A549 (cell line): ENCODE results near the gene RPL27A. TPM values are rescaled to one million over a fixed set of nuclear protein-coding genes. Genes with fewer than 3 reads are reported as not detected.

Experiments
- ATAC-seq, 2 experiments: fragments of 200-7000 bp in 1 of 2; fragments of >200 bp in 1 of 2; cut with Nextera tagmentation in 1 of 2; cut with Tn5 transposase in 1 of 2; 3 replicates each; pipeline versions ENCODE4 v1.8.0 to v1.9.1; 2018 to 2020; ENCODE audit warnings: mild to moderate bottlenecking in 1 of 2, moderate library complexity in 1 of 2
- CTCF ChIA-PET: fragments of 300-600 bp; sonication (Branson Sonifier 250); formaldehyde crosslinking; extraction: SDS; loops from one replicate; lab custom pipeline; 2021; ENCODE audit warnings: antibody characterized with exemption, inconsistent platforms; lab: Yijun Ruan, JAX
- POLR2A ChIA-PET: fragments of 350-600 bp; formaldehyde crosslinking; extraction: SDS; loops from one replicate; lab custom pipeline; 2021; ENCODE audit warnings: antibody characterized with exemption, inconsistent platforms; lab: Yijun Ruan, JAX
- DNase-seq, 2 experiments: peaks; one replicate each; pipeline versions ENCODE4 v3.0.0 to v3.0.0-alpha.2; 2011 to 2016; ENCODE audit warnings: low read depth in 1 of 2, low spot score in 1 of 2
- FAIRE-seq: peaks from 2 replicates; lab custom pipeline; 2011; peaks lifted over from hg19 to GRCh38; lab: Jason Lieb, UNC
- H3K27ac ChIP-seq, 2 experiments: fragments of >200 bp; sonication (Bioruptor Twin); formaldehyde crosslinking; 3 replicates each; pipeline ENCODE4 v1.5.1; 2016 to 2017
- H3K4me1 ChIP-seq: fragments of >200 bp; sonication (Bioruptor Twin); formaldehyde crosslinking; 3 replicates; pipeline ENCODE4 v1.6.1; 2016
- H3K4me2 ChIP-seq: fragments of >200 bp; sonication (Bioruptor Twin); formaldehyde crosslinking; 3 replicates; pipeline ENCODE4 v1.6.1; 2016
- H3K4me3 ChIP-seq: fragments of >200 bp; sonication (Bioruptor Twin); formaldehyde crosslinking; 3 replicates; pipeline ENCODE4 v1.5.1; 2016
- H3K9me3 ChIP-seq: fragments of >200 bp; sonication (Bioruptor Twin); formaldehyde crosslinking; 3 replicates; pipeline ENCODE4 v1.6.1; 2016
- CEBPB ChIP-seq, 2 experiments: fragments of >200 bp in 1 of 2; sonication (Bioruptor Twin) in 1 of 2; formaldehyde crosslinking in 1 of 2; IDR thresholded peaks; 2 replicates each; pipeline ENCODE4 v1.6.1; 2012 to 2016
- EHMT2 ChIP-seq: fragments of 200-600 bp; sonication (generic); IDR thresholded peaks from 2 replicates; pipeline ENCODE4 v1.6.1; 2016; ENCODE audit warnings: antibody characterized with exemption, low read depth, mild to moderate bottlenecking, moderate library complexity
- HDAC2 ChIP-seq: fragments of 200-600 bp; sonication (generic); IDR thresholded peaks from 2 replicates; pipeline ENCODE4 v1.6.1; 2016
- HOXB5 ChIP-seq: fragments of 250-450 bp; sonication (Bioruptor Pico); IDR thresholded peaks from 2 replicates; pipeline ENCODE4 v1.5.0; 2020; ENCODE audit warnings: mild to moderate bottlenecking, moderate library complexity
- KDM1A ChIP-seq: fragments of 200-600 bp; sonication (generic); IDR thresholded peaks from 2 replicates; pipeline ENCODE4 v1.6.1; 2016; ENCODE audit warnings: low read depth, mild to moderate bottlenecking
- KDM5A ChIP-seq: fragments of 200-600 bp; sonication (generic); IDR thresholded peaks from 2 replicates; pipeline ENCODE4 v1.6.1; 2016; ENCODE audit warnings: antibody characterized with exemption, mild to moderate bottlenecking
- MAFK ChIP-seq: fragments of 450-650 bp; IDR thresholded peaks from 2 replicates; pipeline ENCODE4 v1.6.1; 2014; ENCODE audit not compliant: partially characterized antibody
- POLR2A ChIP-seq: IDR thresholded peaks from 2 replicates; pipeline ENCODE4 v1.6.1; 2012; ENCODE audit warnings: mild to moderate bottlenecking, low read length
- RFX5 ChIP-seq: fragments of 450-650 bp; IDR thresholded peaks from 2 replicates; pipeline ENCODE4 v1.7.1; 2014; ENCODE audit warnings: antibody characterized with exemption, mild to moderate bottlenecking, moderate library complexity
- RNF2 ChIP-seq: fragments of 200-600 bp; sonication (generic); IDR thresholded peaks from 2 replicates; pipeline ENCODE4 v1.6.1; 2016; ENCODE audit warnings: low read depth, mild to moderate bottlenecking, antibody characterized with exemption, moderate library complexity, borderline replicate concordance
- SREBF2 ChIP-seq: fragments of 450-650 bp; IDR thresholded peaks from 2 replicates; pipeline ENCODE4 v1.6.1; 2014; ENCODE audit warnings: mild to moderate bottlenecking, moderate library complexity
- ZNF302 ChIP-seq: fragments of 250-450 bp; sonication (Bioruptor Pico); IDR thresholded peaks from 2 replicates; pipeline ENCODE4 v1.9.0; 2021; ENCODE audit warnings: inconsistent platforms, mild to moderate bottlenecking, moderate library complexity
- WGBS: methylation state at CpG from one replicate; pipeline ENCODE4 v1.1.6; 2017; ENCODE audit errors: missing lambda C conversion rate; 5-methylcytosine and 5-hydroxymethylcytosine counted together
- polyA plus RNA-seq, 4 experiments: library from polyadenylated mRNA; depleted of rRNA in 3 of 4; stranded (reverse); fragments of >200 nt; fragmentation: RNase III in 1 of 4; extraction: RNeasy Plus Mini Kit Qiagen cat#74134 plus additional on column Dnase treatment in 1 of 4; gene quantifications; 2 replicates in 3 of 4; 3 replicates in 1 of 4; pipeline ENCODE4 v1.2.3, GENCODE V29; 2011 to 2017
- TF ChIP-seq, protein P1 (sequence below): fragments of 150-350 bp; IDR thresholded peaks from 2 replicates; pipeline ENCODE4 v1.6.1; 2014; ENCODE audit warnings: low read depth, mild to moderate bottlenecking, low read length
- TF ChIP-seq, protein P2 (sequence below): fragments of 250-450 bp; sonication (Bioruptor Pico); IDR thresholded peaks from 2 replicates; pipeline ENCODE4 v1.5.0; 2021; ENCODE audit warnings: mild to moderate bottlenecking, moderate library complexity, borderline replicate concordance
- TF ChIP-seq, protein P3 (sequence below): IDR thresholded peaks from 2 replicates; pipeline ENCODE4 v1.6.1; 2012
- TF ChIP-seq, protein P4 (sequence below): fragments of >200 bp; sonication (Bioruptor Twin); formaldehyde crosslinking; IDR thresholded peaks from 3 replicates; pipeline ENCODE4 v1.6.1; 2016
- TF ChIP-seq, protein P5 (sequence below): IDR thresholded peaks from 2 replicates; pipeline ENCODE4 v1.6.1; 2012
- TF ChIP-seq, protein P6 (sequence below): fragments of 250-450 bp; sonication (Bioruptor Pico); IDR thresholded peaks from 2 replicates; pipeline ENCODE4 v1.5.0; 2020; ENCODE audit warnings: low read depth, mild to moderate bottlenecking, moderate library complexity
- TF ChIP-seq, protein P7 (sequence below): fragments of 450-650 bp; IDR thresholded peaks from 2 replicates; pipeline ENCODE4 v1.6.1; 2014; ENCODE audit warnings: antibody characterized with exemption

RPL27A gene
- polyA plus RNA-seq, 2 of the 4 experiments (the other 2 are of a cell fraction) = 804 to 3,631 TPM

DNA sequence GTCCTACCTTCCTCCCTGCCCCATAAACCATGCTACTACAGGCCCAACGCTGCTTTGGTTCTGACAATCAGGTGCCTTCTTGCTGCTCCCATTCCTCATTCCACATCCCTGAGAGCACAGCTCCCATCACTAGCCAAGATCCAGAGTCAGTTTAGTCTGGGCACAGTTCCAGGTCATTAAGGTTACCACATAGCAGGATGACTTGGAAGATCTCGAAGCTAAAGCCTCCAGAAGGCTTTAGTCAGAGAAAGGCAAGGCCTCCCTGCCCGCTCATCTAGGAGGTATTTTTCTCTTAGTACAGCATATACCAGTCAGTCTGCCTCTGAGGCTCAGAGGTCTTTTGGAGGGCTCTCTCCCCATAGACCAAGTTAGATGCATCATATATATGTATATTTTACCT lies 30.5 kb upstream of the RPL27A start:
- DNase-seq (peak in 1 of 2 experiments; percentile 55), ATAC-seq (peak; percentile 62 to 81; a peak in 5 of 6 replicates), FAIRE-seq (no peak)
- WGBS = 51% methylated on average over 3 of the region's 3 CpGs
- no peaks in the 10 kb centered on the region for H3K9me3 ChIP-seq
- peaks cover 4% of the 10 kb centered on the region; the same call in 1 of the 3 replicates for H3K4me1 ChIP-seq
- H3K4me2 ChIP-seq = no peak overlapping the region
- no peak overlapping the region for H3K4me3 ChIP-seq
- H3K27ac ChIP-seq = peak overlapping the region in 1 of 2 experiments; percentile 23; a peak in 1 of 6 replicates
- ChIA-PET POLR2A (interaction anchor here (1.9 kb wide), 1 partner anchor 30 kb away, joined by 7 read pairs; the partner anchor contains the start of genes RPL27A and TRIM66), CTCF (interaction anchor here (0.6 to 1.2 kb wide), 2 partner anchors 25 to 31 kb away, joined by 3 read pairs; partner anchors contain the start of genes RPL27A and TRIM66)
- TF ChIP-seq, protein P1, sequence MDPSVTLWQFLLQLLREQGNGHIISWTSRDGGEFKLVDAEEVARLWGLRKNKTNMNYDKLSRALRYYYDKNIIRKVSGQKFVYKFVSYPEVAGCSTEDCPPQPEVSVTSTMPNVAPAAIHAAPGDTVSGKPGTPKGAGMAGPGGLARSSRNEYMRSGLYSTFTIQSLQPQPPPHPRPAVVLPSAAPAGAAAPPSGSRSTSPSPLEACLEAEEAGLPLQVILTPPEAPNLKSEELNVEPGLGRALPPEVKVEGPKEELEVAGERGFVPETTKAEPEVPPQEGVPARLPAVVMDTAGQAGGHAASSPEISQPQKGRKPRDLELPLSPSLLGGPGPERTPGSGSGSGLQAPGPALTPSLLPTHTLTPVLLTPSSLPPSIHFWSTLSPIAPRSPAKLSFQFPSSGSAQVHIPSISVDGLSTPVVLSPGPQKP = no peak

DNA sequence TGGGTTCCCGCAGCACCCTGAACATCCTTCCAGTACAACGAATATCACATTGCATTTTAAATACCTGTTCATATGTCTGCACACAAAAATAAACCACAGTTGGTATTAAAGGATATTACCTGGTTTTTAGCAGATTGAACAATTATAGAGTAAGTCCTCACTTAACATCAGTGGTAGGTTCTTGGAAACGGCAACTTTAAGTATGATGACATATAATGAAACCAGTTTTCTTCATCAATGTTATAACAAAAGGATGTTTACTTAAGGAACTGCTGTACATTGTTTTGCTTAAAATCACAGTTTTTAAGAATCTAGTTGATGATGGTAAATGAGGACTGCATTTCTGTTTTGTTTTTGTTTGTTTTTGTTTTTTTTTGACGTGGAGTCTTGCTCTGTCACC lies 28.1 kb upstream of the RPL27A start:
- FAIRE-seq (no peak), DNase-seq (no peak), ATAC-seq (no peak)
- WGBS = 69% methylated on average over 4 of the region's 4 CpGs
- CTCF ChIA-PET = interaction anchor here (1.6 kb wide), 1 partner anchor 9 kb away, joined by 5 read pairs; no protein-coding TSS in a partner anchor
- Histone ChIP-seq H3K27ac (no peak overlapping the region), H3K4me1 (peaks cover 3% of the 10 kb centered on the region; the same call in 1 of the 3 replicates), H3K9me3 (no peaks in the 10 kb centered on the region), H3K4me2 (no peak overlapping the region), H3K4me3 (no peak overlapping the region)
- TF ChIP-seq RFX5 (no peak), ZNF302 (CRISPR knock-in tag) (no peak), KDM5A (no peak), CEBPB (IDR thresholded peaks at IDR 0.05) (no peak), RNF2 (no peak), HDAC2 (no peak), MAFK (no peak), KDM1A (no peak), HOXB5 (CRISPR knock-in tag) (no peak), EHMT2 (no peak), SREBF2 (no peak), POLR2A (no peak)
- TF ChIP-seq, protein P2, sequence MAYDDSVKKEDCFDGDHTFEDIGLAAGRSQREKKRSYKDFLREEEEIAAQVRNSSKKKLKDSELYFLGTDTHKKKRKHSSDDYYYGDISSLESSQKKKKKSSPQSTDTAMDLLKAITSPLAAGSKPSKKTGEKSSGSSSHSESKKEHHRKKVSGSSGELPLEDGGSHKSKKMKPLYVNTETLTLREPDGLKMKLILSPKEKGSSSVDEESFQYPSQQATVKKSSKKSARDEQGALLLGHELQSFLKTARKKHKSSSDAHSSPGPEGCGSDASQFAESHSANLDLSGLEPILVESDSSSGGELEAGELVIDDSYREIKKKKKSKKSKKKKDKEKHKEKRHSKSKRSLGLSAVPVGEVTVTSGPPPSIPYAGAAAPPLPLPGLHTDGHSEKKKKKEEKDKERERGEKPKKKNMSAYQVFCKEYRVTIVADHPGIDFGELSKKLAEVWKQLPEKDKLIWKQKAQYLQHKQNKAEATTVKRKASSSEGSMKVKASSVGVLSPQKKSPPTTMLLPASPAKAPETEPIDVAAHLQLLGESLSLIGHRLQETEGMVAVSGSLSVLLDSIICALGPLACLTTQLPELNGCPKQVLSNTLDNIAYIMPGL (CRISPR knock-in tag) = no peak
- TF ChIP-seq, protein P3, sequence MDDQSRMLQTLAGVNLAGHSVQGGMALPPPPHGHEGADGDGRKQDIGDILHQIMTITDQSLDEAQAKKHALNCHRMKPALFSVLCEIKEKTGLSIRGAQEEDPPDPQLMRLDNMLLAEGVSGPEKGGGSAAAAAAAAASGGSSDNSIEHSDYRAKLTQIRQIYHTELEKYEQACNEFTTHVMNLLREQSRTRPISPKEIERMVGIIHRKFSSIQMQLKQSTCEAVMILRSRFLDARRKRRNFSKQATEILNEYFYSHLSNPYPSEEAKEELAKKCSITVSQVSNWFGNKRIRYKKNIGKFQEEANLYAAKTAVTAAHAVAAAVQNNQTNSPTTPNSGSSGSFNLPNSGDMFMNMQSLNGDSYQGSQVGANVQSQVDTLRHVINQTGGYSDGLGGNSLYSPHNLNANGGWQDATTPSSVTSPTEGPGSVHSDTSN = no peak
- TF ChIP-seq, protein P4, sequence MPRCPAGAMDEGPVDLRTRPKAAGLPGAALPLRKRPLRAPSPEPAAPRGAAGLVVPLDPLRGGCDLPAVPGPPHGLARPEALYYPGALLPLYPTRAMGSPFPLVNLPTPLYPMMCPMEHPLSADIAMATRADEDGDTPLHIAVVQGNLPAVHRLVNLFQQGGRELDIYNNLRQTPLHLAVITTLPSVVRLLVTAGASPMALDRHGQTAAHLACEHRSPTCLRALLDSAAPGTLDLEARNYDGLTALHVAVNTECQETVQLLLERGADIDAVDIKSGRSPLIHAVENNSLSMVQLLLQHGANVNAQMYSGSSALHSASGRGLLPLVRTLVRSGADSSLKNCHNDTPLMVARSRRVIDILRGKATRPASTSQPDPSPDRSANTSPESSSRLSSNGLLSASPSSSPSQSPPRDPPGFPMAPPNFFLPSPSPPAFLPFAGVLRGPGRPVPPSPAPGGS = no peak
- TF ChIP-seq, protein P5, sequence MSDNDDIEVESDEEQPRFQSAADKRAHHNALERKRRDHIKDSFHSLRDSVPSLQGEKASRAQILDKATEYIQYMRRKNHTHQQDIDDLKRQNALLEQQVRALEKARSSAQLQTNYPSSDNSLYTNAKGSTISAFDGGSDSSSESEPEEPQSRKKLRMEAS = no peak
- TF ChIP-seq, protein P6, sequence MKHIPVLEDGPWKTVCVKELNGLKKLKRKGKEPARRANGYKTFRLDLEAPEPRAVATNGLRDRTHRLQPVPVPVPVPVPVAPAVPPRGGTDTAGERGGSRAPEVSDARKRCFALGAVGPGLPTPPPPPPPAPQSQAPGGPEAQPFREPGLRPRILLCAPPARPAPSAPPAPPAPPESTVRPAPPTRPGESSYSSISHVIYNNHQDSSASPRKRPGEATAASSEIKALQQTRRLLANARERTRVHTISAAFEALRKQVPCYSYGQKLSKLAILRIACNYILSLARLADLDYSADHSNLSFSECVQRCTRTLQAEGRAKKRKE = no peak
- TF ChIP-seq, protein P7, sequence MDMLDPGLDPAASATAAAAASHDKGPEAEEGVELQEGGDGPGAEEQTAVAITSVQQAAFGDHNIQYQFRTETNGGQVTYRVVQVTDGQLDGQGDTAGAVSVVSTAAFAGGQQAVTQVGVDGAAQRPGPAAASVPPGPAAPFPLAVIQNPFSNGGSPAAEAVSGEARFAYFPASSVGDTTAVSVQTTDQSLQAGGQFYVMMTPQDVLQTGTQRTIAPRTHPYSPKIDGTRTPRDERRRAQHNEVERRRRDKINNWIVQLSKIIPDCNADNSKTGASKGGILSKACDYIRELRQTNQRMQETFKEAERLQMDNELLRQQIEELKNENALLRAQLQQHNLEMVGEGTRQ = no peak
- POLR2A ChIA-PET = no interaction called here
